Esophagus muscularis mucosa (tissue), 4 donors: ENCODE measurements around the gene RNF220. TPM values are rescaled to one million over a fixed set of nuclear protein-coding genes. Genes with fewer than 3 reads are reported as not detected.

ENCODE experiments used
- DNase-seq: peaks from one replicate; pipeline ENCODE4 v3.0.0-alpha.2; 2017; ENCODE audit errors: extremely low spot score
- H3K27ac ChIP-seq, 4 donors: fragments of 200-600 bp; sonication (generic); replicated peaks in 1 of 4; 1 replicate in 3 of 4; 2 replicates in 1 of 4; pipeline ENCODE4 v1.5.1; 2016 to 2019; ENCODE audit warnings: mild to moderate bottlenecking in 1 of 4
- H3K27me3 ChIP-seq, 4 donors: fragments of 200-600 bp; sonication (generic); one replicate each; pipeline versions ENCODE4 v1.5.1 to v1.6.0; 2016 to 2019
- H3K36me3 ChIP-seq, 4 donors: fragments of 200-600 bp; sonication (generic); one replicate each; pipeline ENCODE4 v1.5.1; 2016 to 2019
- H3K4me1 ChIP-seq, 4 donors: fragments of 200-600 bp; sonication (generic); one replicate each; pipeline ENCODE4 v1.5.1; 2016 to 2019
- H3K4me3 ChIP-seq, 4 donors: fragments of 200-600 bp; sonication (generic); 1 replicate in 2 of 4; 2 replicates in 2 of 4; pipeline ENCODE4 v1.5.1; 2016 to 2019; ENCODE audit warnings: mild to moderate bottlenecking in 4 of 4, moderate library complexity in 1 of 4
- H3K9me3 ChIP-seq, 4 donors: fragments of 200-600 bp; sonication (generic); 1 replicate in 3 of 4; 2 replicates in 1 of 4; pipeline ENCODE4 v1.5.1; 2016 to 2019
- CTCF ChIP-seq, 3 experiments: fragments of 200-600 bp in 2 of 3; fragments of 450-650 bp in 1 of 3; sonication (generic) in 2 of 3; IDR thresholded peaks; one replicate each; pipeline ENCODE4 v1.5.1; 2017 to 2019; ENCODE audit warnings: antibody characterized with exemption in 3 of 3, mild to moderate bottlenecking in 2 of 3, moderate library complexity in 1 of 3
- EP300 ChIP-seq: sonication (generic); formaldehyde crosslinking; IDR thresholded peaks from one replicate; pipeline ENCODE4 v1.6.1; 2017; ENCODE audit warnings: antibody characterized with exemption
- POLR2A ChIP-seq: fragments of 450-650 bp; IDR thresholded peaks from one replicate; pipeline ENCODE4 v1.6.1; 2017; ENCODE audit warnings: antibody characterized with exemption, moderate library complexity, mild to moderate bottlenecking, low read depth
- POLR2AphosphoS5 ChIP-seq, 2 donors: sonication (generic); formaldehyde crosslinking; IDR thresholded peaks; one replicate each; pipeline ENCODE4 v1.6.1; 2017; ENCODE audit warnings: antibody characterized with exemption in 2 of 2
- WGBS: methylation state at CpG from one replicate; pipeline ENCODE4 v1.1.5; 2018; 5-methylcytosine and 5-hydroxymethylcytosine counted together
- intact Hi-C: fragments of 100-400 bp; cut with DNase I; formaldehyde crosslinking; loops from one replicate; pipeline ENCODE4 v1.15.1; 2023
- total RNA-seq, 4 donors: library from RNA; depleted of rRNA; stranded (reverse); fragments of >200 nt; gene quantifications; one replicate each; pipeline versions ENCODE4 v1.1.0 to v1.2.1, GENCODE V29; 2016

The RNF220 gene
- total RNA-seq, 4 donors from 2014 or later: 112 to 157 (median 126) TPM

GRCh38 chr1:44389437-44389836 lies 15.6 kb upstream of the RNF220 start:
- intact Hi-C loops: no loop called here
- H3K9me3 ChIP-seq: no peaks in the 10 kb centered on the region
- TF ChIP-seq EP300: no peak
- TF ChIP-seq POLR2AphosphoS5 (IDR thresholded peaks at IDR 0.05): no peak
- no peak for TF ChIP-seq CTCF (IDR thresholded peaks at IDR 0.05)
- no peak for TF ChIP-seq POLR2A

GRCh38 chr1:44390277-44390676 lies 14.8 kb upstream of the RNF220 start:
- 52% methylated on average over 1 of the region's 1 CpG for WGBS
- no peak for TF ChIP-seq CTCF (IDR thresholded peaks at IDR 0.05)
- no peak for TF ChIP-seq POLR2A
- no peak for TF ChIP-seq EP300
- no peak overlapping the region for H3K27ac ChIP-seq
- no peaks in the 10 kb centered on the region for H3K4me1 ChIP-seq
- intact Hi-C loops: no loop called here
- no peak overlapping the region for H3K4me3 ChIP-seq
- H3K27me3 ChIP-seq: peaks cover 0 to 46% (median 0%) of the 10 kb centered on the region in 4 donors
- no peaks in the 10 kb centered on the region for H3K9me3 ChIP-seq
- no peaks in the 10 kb centered on the region for H3K36me3 ChIP-seq
- no peak for DNase-seq

More at GRCh38 chr1:44389437-44389836, 15.6 kb upstream of the RNF220 start:
- no peak overlapping the region for H3K4me3 ChIP-seq
- no peak overlapping the region for H3K27ac ChIP-seq
- no peaks in the 10 kb centered on the region for H3K4me1 ChIP-seq
- H3K27me3 ChIP-seq: peaks cover 0 to 40% (median 0%) of the 10 kb centered on the region in 4 donors
- 73% methylated on average over 1 of the region's 1 CpG for WGBS
- no peak for DNase-seq
- no peaks in the 10 kb centered on the region for H3K36me3 ChIP-seq

- Histone ChIP-seq H3K4me3 (no peak overlapping the region), H3K36me3 (no peaks in the 10 kb centered on the region), H3K4me1 (peaks cover 20 to 22% (median 20%) of the 10 kb centered on the region in 4 donors), H3K27ac (no peak overlapping the region), H3K9me3 (peaks cover 0 to 5% (median 2%) of the 10 kb centered on the region in 4 donors), H3K27me3 (peaks cover 3 to 86% (median 41%) of the 10 kb centered on the region in 4 donors)
- intact Hi-C loops: no loop called here
- WGBS: 79% methylated on average over 12 of the region's 12 CpGs
- TF ChIP-seq EP300 (no peak), POLR2AphosphoS5 (IDR thresholded peaks at IDR 0.05) (no peak), CTCF (IDR thresholded peaks at IDR 0.05) (no peak), POLR2A (no peak)
- DNase-seq: no peak
Measured at GRCh38 chr1:44401256-44402228, 3.5 kb upstream of the RNF220 start.

- Histone ChIP-seq H3K27ac (peak overlapping the region; percentile 3 to 36 (median 16)), H3K27me3 (peaks cover 14 to 100% (median 82%) of the 10 kb centered on the region in 4 donors), H3K4me1 (peaks cover 38 to 46% (median 43%) of the 10 kb centered on the region in 4 donors), H3K9me3 (no peaks in the 10 kb centered on the region), H3K4me3 (peak overlapping the region; percentile 44 to 60 (median 48)), H3K36me3 (no peaks in the 10 kb centered on the region)
- DNase-seq: no peak
- no peak for TF ChIP-seq EP300
- no peak for TF ChIP-seq POLR2AphosphoS5 (IDR thresholded peaks at IDR 0.05)
- TF ChIP-seq POLR2A: no peak
- TF ChIP-seq CTCF (IDR thresholded peaks at IDR 0.05): no peak
- intact Hi-C loops: no loop called here
- under 1% methylated on average over 48 of the region's 66 CpGs for WGBS
Measured at GRCh38 chr1:44405798-44406736, 1.0 kb downstream of the RNF220 start.
